SK-N-SH (cell line): ENCODE results near the gene TMEM150C. TPM values are rescaled to one million over a fixed set of nuclear protein-coding genes. Genes with fewer than 3 reads are reported as not detected.

Experiments used
- CTCF ChIA-PET: fragments of 300-600, 350-600 bp; formaldehyde crosslinking; extraction: SDS; loops from one replicate; lab custom pipeline; 2021; lab: Yijun Ruan, JAX
- POLR2A ChIA-PET: fragments of 350-600 bp; sonication (Branson Sonifier 250); formaldehyde crosslinking; extraction: SDS; loops from one replicate; lab custom pipeline; 2020; ENCODE audit warnings: antibody characterized with exemption, inconsistent platforms; lab: Yijun Ruan, JAX
- DNase-seq: peaks from one replicate; pipeline ENCODE4 v3.0.0; 2012
- H2AFZ ChIP-seq: fragments of 200-600 bp; sonication (generic); 2 replicates; pipeline ENCODE4 v1.8.1; 2016; ENCODE audit warnings: antibody characterized with exemption, mild to moderate bottlenecking, low read depth
- H3F3A ChIP-seq: fragments of 200-600 bp; sonication (generic); replicated peaks from 2 replicates; pipeline ENCODE3; 2016; ENCODE audit warnings: antibody characterized with exemption, mild to moderate bottlenecking; ENCODE audit not compliant: insufficient read depth
- H3K27ac ChIP-seq, 2 experiments: fragments of 200-500 bp in 1 of 2; fragments of 200-600 bp in 1 of 2; sonication (Bioruptor generic) in 1 of 2; sonication (generic), shearing (Covaris generic) in 1 of 2; 2 replicates each; pipeline versions ENCODE4 v1.5.1 to v1.6.1; 2014 to 2016; ENCODE audit warnings: low read depth in 2 of 2, inconsistent platforms in 1 of 2, low read length in 1 of 2, mild to moderate bottlenecking in 1 of 2, mixed read lengths in 1 of 2
- H3K27me3 ChIP-seq: fragments of 200-600 bp; sonication (generic), shearing (Covaris generic); 2 replicates; pipeline ENCODE4 v1.6.1; 2016; ENCODE audit warnings: mixed run types; ENCODE audit not compliant: insufficient read depth
- H3K36me3 ChIP-seq, 2 experiments: fragments of 200-500 bp in 1 of 2; fragments of 200-600 bp in 1 of 2; sonication (Bioruptor generic) in 1 of 2; sonication (generic) in 1 of 2; replicated peaks in 1 of 2; 2 replicates each; pipeline versions ENCODE3 to v1.5.1; 2014 to 2016; ENCODE audit warnings: low read length in 1 of 2, mild to moderate bottlenecking in 1 of 2; ENCODE audit not compliant: insufficient read depth in 2 of 2, control insufficient read depth in 1 of 2
- H3K4me1 ChIP-seq, 2 experiments: fragments of 200-500 bp in 1 of 2; fragments of 200-600 bp in 1 of 2; sonication (Bioruptor generic) in 1 of 2; sonication (generic), shearing (Covaris generic) in 1 of 2; 2 replicates each; pipeline versions ENCODE4 v1.5.1 to v1.6.1; 2014 to 2016; ENCODE audit warnings: low read depth in 1 of 2, low read length in 1 of 2, mixed run types in 1 of 2; ENCODE audit not compliant: insufficient read depth in 2 of 2, control insufficient read depth in 1 of 2
- H3K4me2 ChIP-seq: fragments of 200-600 bp; sonication (generic), shearing (Covaris generic); 2 replicates; pipeline ENCODE4 v1.6.1; 2017; ENCODE audit warnings: mixed run types
- H3K4me3 ChIP-seq, 2 experiments: fragments of 200-500 bp in 1 of 2; fragments of 200-600 bp in 1 of 2; sonication (Bioruptor generic) in 1 of 2; sonication (generic), shearing (Covaris generic) in 1 of 2; 2 replicates each; pipeline versions ENCODE4 v1.5.1 to v1.8.1; 2014 to 2016; ENCODE audit warnings: low read depth in 2 of 2, inconsistent platforms in 1 of 2, low read length in 1 of 2, mild to moderate bottlenecking in 1 of 2, mixed read lengths in 1 of 2, moderate library complexity in 1 of 2
- H3K79me2 ChIP-seq: fragments of 200-600 bp; sonication (generic); 2 replicates; pipeline ENCODE4 v1.8.1; 2017; ENCODE audit warnings: mild to moderate bottlenecking; ENCODE audit not compliant: insufficient read depth
- H3K9ac ChIP-seq: fragments of 200-600 bp; sonication (generic); 2 replicates; pipeline ENCODE4 v1.6.1; 2017; ENCODE audit warnings: mixed run types
- H3K9me2 ChIP-seq: fragments of 200-600 bp; sonication (generic); 2 replicates; pipeline ENCODE4 v1.6.1; 2017; ENCODE audit warnings: mixed run types
- H3K9me3 ChIP-seq: fragments of 200-600 bp; sonication (generic); 2 replicates; pipeline ENCODE4 v1.6.1; 2017; ENCODE audit warnings: mixed run types, mild to moderate bottlenecking, moderate library complexity
- H4K20me1 ChIP-seq: fragments of 200-600 bp; sonication (generic); 2 replicates; pipeline ENCODE4 v1.6.1; 2017; ENCODE audit warnings: mild to moderate bottlenecking, mixed run types; ENCODE audit not compliant: insufficient read depth
- CTCF ChIP-seq: fragments of 200-600 bp; sonication (generic); IDR thresholded peaks from 2 replicates; pipeline ENCODE4 v1.6.1; 2017; ENCODE audit warnings: antibody characterized with exemption, mild to moderate bottlenecking, moderate library complexity
- EZH2phosphoT487 ChIP-seq: fragments of 200-600 bp; sonication (generic); IDR thresholded peaks from 2 replicates; pipeline ENCODE4 v1.6.1; 2017; ENCODE audit warnings: low read depth, mixed run types, mild to moderate bottlenecking, antibody characterized with exemption, moderate library complexity, borderline replicate concordance
- FOXJ3 ChIP-seq: sonication (generic); formaldehyde crosslinking; IDR thresholded peaks from 2 replicates; pipeline ENCODE4 v1.5.1; 2020; ENCODE audit warnings: mild to moderate bottlenecking, missing genetic modification reagents
- FOXM1 ChIP-seq: IDR thresholded peaks from 2 replicates; pipeline ENCODE4 v1.4.0; 2012; ENCODE audit warnings: low read depth, mild to moderate bottlenecking
- GABPA ChIP-seq: IDR thresholded peaks from 2 replicates; pipeline ENCODE4 v1.4.0; 2012; ENCODE audit warnings: low read depth, mild to moderate bottlenecking
- GATA2 ChIP-seq: sonication (generic); formaldehyde crosslinking; IDR thresholded peaks from 2 replicates; pipeline ENCODE4 v1.5.0; 2020; ENCODE audit warnings: mild to moderate bottlenecking, missing genetic modification reagents
- IRF3 ChIP-seq: fragments of 150-350 bp; IDR thresholded peaks from 2 replicates; pipeline ENCODE4 v1.6.1; 2016; ENCODE audit warnings: mild to moderate bottlenecking, low read depth, low read length
- MAX ChIP-seq: IDR thresholded peaks from 2 replicates; pipeline ENCODE4 v1.4.0; 2012; ENCODE audit warnings: low read depth
- MEF2A ChIP-seq: IDR thresholded peaks from 2 replicates; pipeline ENCODE4 v1.4.0; 2012; ENCODE audit warnings: low read depth, borderline replicate concordance
- MXI1 ChIP-seq: IDR thresholded peaks from 2 replicates; pipeline ENCODE4 v1.6.1; 2012; ENCODE audit warnings: mild to moderate bottlenecking, low read depth, low read length, improper control_type of control experiment
- NFIC ChIP-seq: IDR thresholded peaks from 2 replicates; pipeline ENCODE4 v1.4.0; 2012; ENCODE audit warnings: borderline replicate concordance
- NRF1 ChIP-seq: IDR thresholded peaks from 2 replicates; pipeline ENCODE4 v1.6.1; 2012; ENCODE audit warnings: low read depth, mild to moderate bottlenecking, low read length
- PBX3 ChIP-seq: IDR thresholded peaks from 2 replicates; pipeline ENCODE4; 2012
- POLR2AphosphoS5 ChIP-seq: IDR thresholded peaks from 2 replicates; pipeline ENCODE4 v1.6.1; 2012; ENCODE audit warnings: low read depth, low read length
- RAD21 ChIP-seq: IDR thresholded peaks from 2 replicates; pipeline ENCODE4 v1.6.1; 2012; ENCODE audit warnings: mild to moderate bottlenecking, low read length
- RFX5 ChIP-seq: IDR thresholded peaks from 2 replicates; pipeline ENCODE4 v1.6.1; 2012; ENCODE audit warnings: mild to moderate bottlenecking, improper control_type of control experiment, low read length
- RXRA ChIP-seq: IDR thresholded peaks from 2 replicates; pipeline ENCODE4 v1.4.0; 2012; ENCODE audit warnings: low read depth, mild to moderate bottlenecking, borderline replicate concordance
- SIN3A ChIP-seq: IDR thresholded peaks from 2 replicates; pipeline ENCODE4 v1.6.1; 2012; ENCODE audit warnings: low read depth, mild to moderate bottlenecking, low read length, moderate library complexity, borderline replicate concordance
- SMC3 ChIP-seq: IDR thresholded peaks from 2 replicates; pipeline ENCODE4 v1.6.1; 2012; ENCODE audit warnings: low read depth, low read length, improper control_type of control experiment
- TCF12 ChIP-seq: IDR thresholded peaks from 2 replicates; pipeline ENCODE4 v1.4.0; 2012
- TEAD4 ChIP-seq: IDR thresholded peaks from 2 replicates; pipeline ENCODE4 v1.4.0; 2012; ENCODE audit warnings: mild to moderate bottlenecking, borderline replicate concordance; ENCODE audit not compliant: insufficient read depth
- USF1 ChIP-seq: IDR thresholded peaks from 2 replicates; pipeline ENCODE4 v1.4.0; 2012; ENCODE audit warnings: low read depth, borderline replicate concordance
- USF2 ChIP-seq: fragments of 150-350 bp; IDR thresholded peaks from 2 replicates; pipeline ENCODE4 v1.6.1; 2017; ENCODE audit warnings: antibody characterized with exemption, low read length, low read depth, borderline replicate concordance
- WGBS: methylation state at CpG from one replicate; pipeline ENCODE4 v1.1.6; 2017; ENCODE audit warnings: low lambda C conversion rate; 5-methylcytosine and 5-hydroxymethylcytosine counted together
- polyA plus RNA-seq, 3 experiments: library from polyadenylated mRNA; depleted of rRNA; stranded (reverse); fragments of >200 nt; gene quantifications; 2 replicates each; pipeline ENCODE4 v1.2.3, GENCODE V29; 2012

Gene TMEM150C
- polyA plus RNA-seq, 1 of the 3 experiments (the other 2 are of a cell fraction), result 1.0 TPM

GRCh38 chr4:82592639-82593038 is 30.9 kb upstream of the TMEM150C start:
- no peak for DNase-seq
- ChIA-PET CTCF (interaction anchor here (1.1 to 2.0 kb wide), 2 partner anchors 55 to 129 kb away, joined by 3 to 6 read pairs; no protein-coding TSS in a partner anchor), POLR2A (no interaction called here)
- no peaks in the 10 kb centered on the region for H3K9me2 ChIP-seq
- H4K20me1 ChIP-seq, result no peaks in the 10 kb centered on the region
- peaks cover 18% of the 10 kb centered on the region; the same call in 1 of the 2 replicates for H3K27me3 ChIP-seq
- WGBS, result 78% methylated on average over 3 of the region's 3 CpGs
- no peaks in the 10 kb centered on the region for H3K79me2 ChIP-seq
- TF ChIP-seq SIN3A (no peak), GABPA (no peak), TEAD4 (no peak), RAD21 (no peak), RFX5 (no peak), GATA2 (CRISPR knock-in tag) (no peak), MXI1 (no peak), POLR2AphosphoS5 (no peak), CTCF (no peak), TCF12 (no peak)
- TF ChIP-seq, all 33 proteins: peak for 0
- no peak overlapping the region for H3K9ac ChIP-seq
- H3K4me3 ChIP-seq, result no peak overlapping the region
- no peak overlapping the region for H3K4me2 ChIP-seq
- H3F3A ChIP-seq, result no peaks in the 10 kb centered on the region
- no peak overlapping the region for H3K27ac ChIP-seq
- no peaks in the 10 kb centered on the region for H3K36me3 ChIP-seq
- no peaks in the 10 kb centered on the region for H3K9me3 ChIP-seq
- no peak overlapping the region for H2AFZ ChIP-seq
- peaks cover 0 to 4% of the 10 kb centered on the region in 2 experiments; a peak in 2 of 4 replicates for H3K4me1 ChIP-seq

GRCh38 chr4:82591592-82591991 is 29.8 kb upstream of the TMEM150C start:
- no peak overlapping the region for H3K4me2 ChIP-seq
- no peak overlapping the region for H2AFZ ChIP-seq
- no peaks in the 10 kb centered on the region for H4K20me1 ChIP-seq
- H3K4me3 ChIP-seq, result no peak overlapping the region
- peaks cover 0 to 5% of the 10 kb centered on the region in 2 experiments; a peak in 2 of 4 replicates for H3K4me1 ChIP-seq
- no peaks in the 10 kb centered on the region for H3K9me3 ChIP-seq
- H3K9me2 ChIP-seq, result no peaks in the 10 kb centered on the region
- H3K79me2 ChIP-seq, result no peaks in the 10 kb centered on the region
- ChIA-PET POLR2A (no interaction called here), CTCF (interaction anchor here (1.3 to 2.0 kb wide), 3 partner anchors 13 to 130 kb away, joined by 3 to 6 read pairs (median 3); no protein-coding TSS in a partner anchor)
- no peaks in the 10 kb centered on the region for H3K36me3 ChIP-seq
- H3K9ac ChIP-seq, result no peak overlapping the region
- no peak for DNase-seq
- H3K27ac ChIP-seq, result no peak overlapping the region
- WGBS, result 41% methylated on average over 5 of the region's 5 CpGs
- no peaks in the 10 kb centered on the region for H3F3A ChIP-seq
- H3K27me3 ChIP-seq, result peaks cover 18% of the 10 kb centered on the region; the same call in 1 of the 2 replicates
- no peak for TF ChIP-seq TEAD4
- no peak for TF ChIP-seq PBX3
- TF ChIP-seq FOXM1, result no peak
- TF ChIP-seq MEF2A, result no peak
- TF ChIP-seq SMC3, result no peak
- no peak for TF ChIP-seq RFX5
- no peak for TF ChIP-seq SIN3A
- TF ChIP-seq FOXJ3 (CRISPR knock-in tag), result no peak
- TF ChIP-seq USF1, result no peak
- no peak for TF ChIP-seq NFIC
- TF ChIP-seq NRF1, result no peak
- no peak for TF ChIP-seq MAX
- no peak for TF ChIP-seq USF2
- TF ChIP-seq EZH2phosphoT487, result no peak
- no peak for TF ChIP-seq RXRA
- no peak for TF ChIP-seq IRF3
